Neural crest cell (in vitro differentiated cells): Measurements from ENCODE around the gene CYFIP1. TPM values are rescaled to one million over a fixed set of nuclear protein-coding genes. Genes with fewer than 3 reads are reported as not detected.

Experiments
- DNase-seq: peaks from one replicate; pipeline ENCODE4 v3.0.0; 2021; ENCODE audit warnings: low read depth, mixed read lengths, low spot score
- H3K27ac Mint-ChIP-seq: one replicate; pipeline ENCODE4 v1.8.0; 2021; ENCODE audit warnings: mild to moderate bottlenecking, mixed read lengths; ENCODE audit not compliant: unreplicated experiment
- H3K27me3 Mint-ChIP-seq: 2 replicates; pipeline ENCODE4 v1.8.0; 2021; ENCODE audit warnings: low read depth, mild to moderate bottlenecking, mixed read lengths
- H3K36me3 Mint-ChIP-seq: 2 replicates; pipeline ENCODE4 v1.8.0; 2021; ENCODE audit warnings: low read depth, mild to moderate bottlenecking, mixed read lengths
- H3K4me1 Mint-ChIP-seq: 2 replicates; pipeline ENCODE4 v1.8.0; 2021; ENCODE audit warnings: mixed read lengths
- H3K4me3 Mint-ChIP-seq: one replicate; pipeline ENCODE4 v1.8.0; 2021; ENCODE audit warnings: mild to moderate bottlenecking, mixed read lengths
- H3K9me3 Mint-ChIP-seq: 2 replicates; pipeline ENCODE4 v1.8.0; 2021; ENCODE audit warnings: mixed read lengths
- CTCF ChIP-seq: fragments of 200-600 bp; sonication (generic); conservative IDR thresholded peaks from 2 replicates; pipeline ENCODE4 v1.5.0; 2021; ENCODE audit warnings: antibody characterized with exemption, mild to moderate bottlenecking
- total RNA-seq: library from RNA; stranded (reverse); gene quantifications from 2 replicates; pipeline ENCODE4 v1.2.1, GENCODE V29; 2021

The CYFIP1 gene
- total RNA-seq, 1 donor from 2014 or later = 116 TPM

GRCh38 chr15:22956257-22956977, 23.8 kb downstream of the CYFIP1 start:
- Mint-ChIP-seq H3K27ac (peak overlapping the region; percentile 95), H3K4me3 (no peak overlapping the region), H3K27me3 (no peaks in the 10 kb centered on the region), H3K36me3 (no peaks in the 10 kb centered on the region), H3K9me3 (no peaks in the 10 kb centered on the region), H3K4me1 (peaks cover 43% of the 10 kb centered on the region)
- TF ChIP-seq CTCF = no peak
- no peak for DNase-seq

- no peak overlapping the region for H3K27ac Mint-ChIP-seq
- H3K4me1 Mint-ChIP-seq = peaks cover 46% of the 10 kb centered on the region
- H3K4me3 Mint-ChIP-seq = no peak overlapping the region
- H3K27me3 Mint-ChIP-seq = no peaks in the 10 kb centered on the region
- no peak for DNase-seq
- no peaks in the 10 kb centered on the region for H3K36me3 Mint-ChIP-seq
- H3K9me3 Mint-ChIP-seq = no peaks in the 10 kb centered on the region
- no peak for TF ChIP-seq CTCF
Observed at GRCh38 chr15:22955544-22956119, 24.5 kb downstream of the CYFIP1 start.

GRCh38 chr15:22954798-22955543, 25.2 kb downstream of the CYFIP1 start:
- H3K9me3 Mint-ChIP-seq = no peaks in the 10 kb centered on the region
- no peak for TF ChIP-seq CTCF
- H3K4me3 Mint-ChIP-seq = no peak overlapping the region
- no peak for DNase-seq
- H3K27ac Mint-ChIP-seq = no peak overlapping the region
- no peaks in the 10 kb centered on the region for H3K36me3 Mint-ChIP-seq
- peaks cover 52% of the 10 kb centered on the region for H3K4me1 Mint-ChIP-seq
- H3K27me3 Mint-ChIP-seq = no peaks in the 10 kb centered on the region

- DNase-seq = no peak
- no peak for TF ChIP-seq CTCF
- no peaks in the 10 kb centered on the region for H3K9me3 Mint-ChIP-seq
- no peak overlapping the region for H3K27ac Mint-ChIP-seq
- peaks cover 54% of the 10 kb centered on the region for H3K4me1 Mint-ChIP-seq
- H3K27me3 Mint-ChIP-seq = no peaks in the 10 kb centered on the region
- H3K36me3 Mint-ChIP-seq = no peaks in the 10 kb centered on the region
- no peak overlapping the region for H3K4me3 Mint-ChIP-seq
Observed at GRCh38 chr15:22954326-22954725, 25.8 kb downstream of the CYFIP1 start.

GRCh38 chr15:22952796-22953579, 27.2 kb downstream of the CYFIP1 start:
- peaks cover 67% of the 10 kb centered on the region for H3K4me1 Mint-ChIP-seq
- H3K4me3 Mint-ChIP-seq = peak overlapping the region; percentile 31
- H3K9me3 Mint-ChIP-seq = no peaks in the 10 kb centered on the region
- no peaks in the 10 kb centered on the region for H3K27me3 Mint-ChIP-seq
- TF ChIP-seq CTCF = no peak
- peak overlapping the region; percentile 96 for H3K27ac Mint-ChIP-seq
- DNase-seq = no peak
- no peaks in the 10 kb centered on the region for H3K36me3 Mint-ChIP-seq
